Calu3 (cell line): ENCODE data around the gene GJA9. TPM values are rescaled to one million over a fixed set of nuclear protein-coding genes. Genes with fewer than 3 reads are reported as not detected.
"Not testable (repeated sequence)": the region's sequence is repeated elsewhere in the genome, so short reads cannot be mapped to it uniquely, and the experiment has no call there.

Experiments used
- BruUV-seq: library from RNA; stranded (reverse); fragments of 400-500 nt; replicated peaks from 2 replicates; lab custom pipeline; 2021; lab: Mats Ljungman, UMichigan
- CTCF ChIA-PET: fragments of 300-600 bp; sonication (Branson Sonifier 250); formaldehyde crosslinking; loops from one replicate; lab custom pipeline; 2022; ENCODE audit warnings: antibody characterized with exemption; lab: Charles Lee
- DNase-seq: peaks from one replicate; pipeline ENCODE4 v3.0.0; 2022
- H3K27ac Mint-ChIP-seq: one replicate; pipeline ENCODE4 v1.8.0; 2022; ENCODE audit warnings: mixed read lengths; ENCODE audit not compliant: unreplicated experiment
- H3K27me3 Mint-ChIP-seq: one replicate; pipeline ENCODE4 v1.8.0; 2022; ENCODE audit warnings: mixed read lengths; ENCODE audit not compliant: unreplicated experiment
- H3K36me3 Mint-ChIP-seq: one replicate; pipeline ENCODE4 v1.8.0; 2022; ENCODE audit warnings: mild to moderate bottlenecking, moderate library complexity, mixed read lengths; ENCODE audit not compliant: insufficient read depth, unreplicated experiment
- H3K4me1 Mint-ChIP-seq: one replicate; pipeline ENCODE4 v1.8.0; 2022; ENCODE audit warnings: mild to moderate bottlenecking, low read depth, mixed read lengths; ENCODE audit not compliant: unreplicated experiment
- H3K4me3 Mint-ChIP-seq: one replicate; pipeline ENCODE4 v1.8.0; 2022; ENCODE audit warnings: mild to moderate bottlenecking, low read depth, moderate library complexity, mixed read lengths; ENCODE audit not compliant: unreplicated experiment
- H3K9me3 Mint-ChIP-seq: one replicate; pipeline ENCODE4 v1.8.0; 2022; ENCODE audit warnings: low read depth, mixed read lengths; ENCODE audit not compliant: unreplicated experiment
- intact Hi-C: fragments of 100-400 bp; cut with micrococcal nuclease; formaldehyde crosslinking; loops from one replicate; pipeline ENCODE4 v1.10.0; 2022; ENCODE audit not compliant: unreplicated experiment
- total RNA-seq: library from RNA; stranded (reverse); gene quantifications from 2 replicates; pipeline ENCODE4 v1.2.3, GENCODE V29; 2022
- TF ChIP-seq, protein P1 (sequence below): fragments of 200-600 bp; IDR thresholded peaks from one replicate; pipeline ENCODE4 v1.8.0; 2022; ENCODE audit warnings: antibody characterized with exemption; ENCODE audit not compliant: unreplicated experiment

The GJA9 gene
- total RNA-seq, 1 experiment from 2014 or later, result not detected

- no peaks in the 10 kb centered on the region for H3K36me3 Mint-ChIP-seq
- TF ChIP-seq, protein P1, sequence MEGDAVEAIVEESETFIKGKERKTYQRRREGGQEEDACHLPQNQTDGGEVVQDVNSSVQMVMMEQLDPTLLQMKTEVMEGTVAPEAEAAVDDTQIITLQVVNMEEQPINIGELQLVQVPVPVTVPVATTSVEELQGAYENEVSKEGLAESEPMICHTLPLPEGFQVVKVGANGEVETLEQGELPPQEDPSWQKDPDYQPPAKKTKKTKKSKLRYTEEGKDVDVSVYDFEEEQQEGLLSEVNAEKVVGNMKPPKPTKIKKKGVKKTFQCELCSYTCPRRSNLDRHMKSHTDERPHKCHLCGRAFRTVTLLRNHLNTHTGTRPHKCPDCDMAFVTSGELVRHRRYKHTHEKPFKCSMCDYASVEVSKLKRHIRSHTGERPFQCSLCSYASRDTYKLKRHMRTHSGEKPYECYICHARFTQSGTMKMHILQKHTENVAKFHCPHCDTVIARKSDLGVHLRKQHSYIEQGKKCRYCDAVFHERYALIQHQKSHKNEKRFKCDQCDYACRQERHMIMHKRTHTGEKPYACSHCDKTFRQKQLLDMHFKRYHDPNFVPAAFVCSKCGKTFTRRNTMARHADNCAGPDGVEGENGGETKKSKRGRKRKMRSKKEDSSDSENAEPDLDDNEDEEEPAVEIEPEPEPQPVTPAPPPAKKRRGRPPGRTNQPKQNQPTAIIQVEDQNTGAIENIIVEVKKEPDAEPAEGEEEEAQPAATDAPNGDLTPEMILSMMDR, result no peak
- H3K27ac Mint-ChIP-seq, result no peak overlapping the region
- no peaks in the 10 kb centered on the region for H3K9me3 Mint-ChIP-seq
- intact Hi-C loops, result no loop called here
- CTCF ChIA-PET, result no interaction called here
- H3K27me3 Mint-ChIP-seq, result no peaks in the 10 kb centered on the region
- H3K4me3 Mint-ChIP-seq, result no peak overlapping the region
- no TSS peak for BruUV-seq
- no peaks in the 10 kb centered on the region for H3K4me1 Mint-ChIP-seq
- DNase-seq, result no peak
Measured at GRCh38 chr1:38917772-38918171, 36.4 kb upstream of the GJA9 start.

- Mint-ChIP-seq H3K27ac (no peak overlapping the region), H3K27me3 (no peaks in the 10 kb centered on the region), H3K36me3 (no peaks in the 10 kb centered on the region), H3K9me3 (no peaks in the 10 kb centered on the region), H3K4me1 (no peaks in the 10 kb centered on the region), H3K4me3 (no peak overlapping the region)
- CTCF ChIA-PET, result no interaction called here
- TF ChIP-seq, protein P1, result no peak
- intact Hi-C loops, result no loop called here
- no peak for DNase-seq
- BruUV-seq, result no TSS peak
Measured at GRCh38 chr1:38917337-38917736, 36.0 kb upstream of the GJA9 start.

DNA sequence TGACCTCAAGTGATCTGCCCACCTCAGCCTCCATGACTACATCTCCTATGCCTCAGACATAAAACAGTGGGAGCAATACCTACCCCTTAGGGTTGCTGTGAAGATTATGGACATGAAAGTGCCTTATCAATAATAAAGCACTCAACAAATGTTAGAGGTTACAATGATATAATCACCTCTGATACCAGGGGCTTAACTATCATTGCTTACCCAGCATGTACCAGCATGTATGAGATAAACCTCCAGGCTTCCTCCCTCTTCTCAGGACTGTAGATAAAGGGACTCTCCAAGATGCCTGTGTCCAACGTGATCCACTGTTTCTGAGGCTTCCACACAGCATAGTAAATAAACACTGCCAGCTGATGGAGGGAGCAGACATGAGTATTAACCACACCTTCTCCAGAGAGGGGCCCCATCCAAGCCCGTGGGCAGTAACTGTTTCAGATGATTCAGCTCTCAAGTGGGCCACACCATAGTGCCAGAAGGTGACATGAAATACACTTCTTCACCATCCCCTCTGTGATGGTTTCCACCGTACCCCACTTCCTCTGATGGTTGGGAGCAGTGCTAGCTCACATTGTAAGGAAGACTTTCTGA, 34.1 kb upstream of the GJA9 start:
- intact Hi-C loops, result no loop called here
- Mint-ChIP-seq H3K9me3 (no peaks in the 10 kb centered on the region), H3K27me3 (no peaks in the 10 kb centered on the region), H3K4me3 (no peak overlapping the region), H3K27ac (no peak overlapping the region), H3K4me1 (no peaks in the 10 kb centered on the region), H3K36me3 (no peaks in the 10 kb centered on the region)
- no peak for DNase-seq
- no TSS peak for BruUV-seq
- TF ChIP-seq, protein P1, result no peak
- CTCF ChIA-PET, result no interaction called here

DNA sequence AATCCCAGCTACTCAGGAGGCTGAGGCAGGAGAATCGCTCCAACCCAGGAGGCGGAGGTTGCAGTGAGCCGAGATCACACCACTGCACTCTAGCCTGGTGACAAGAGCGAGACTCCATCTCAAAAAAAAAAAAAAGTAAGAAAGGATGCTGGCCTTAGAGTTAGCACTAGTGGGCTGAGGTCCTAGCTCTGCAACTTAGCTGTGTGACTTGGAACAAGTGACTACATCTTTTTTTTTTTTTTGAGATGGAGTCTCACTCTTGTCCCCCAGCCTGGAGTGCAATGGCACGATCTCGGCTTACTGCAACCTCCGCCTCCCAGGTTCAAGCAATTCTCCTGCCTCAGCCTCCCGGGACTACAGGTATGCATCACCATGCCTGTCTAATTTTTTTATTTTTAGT, 33.5 kb upstream of the GJA9 start:
- H3K4me1 Mint-ChIP-seq, H3K9me3 Mint-ChIP-seq, H3K27ac Mint-ChIP-seq, H3K4me3 Mint-ChIP-seq, BruUV-seq, intact Hi-C loops, H3K36me3 Mint-ChIP-seq, CTCF ChIA-PET, DNase-seq, H3K27me3 Mint-ChIP-seq: not testable (repeated sequence)

- intact Hi-C loops, result no loop called here
- Mint-ChIP-seq H3K4me3 (no peak overlapping the region), H3K27ac (no peak overlapping the region), H3K27me3 (no peaks in the 10 kb centered on the region), H3K4me1 (no peaks in the 10 kb centered on the region), H3K9me3 (no peaks in the 10 kb centered on the region), H3K36me3 (no peaks in the 10 kb centered on the region)
- CTCF ChIA-PET, result no interaction called here
- BruUV-seq, result no TSS peak
- TF ChIP-seq, protein P1, result no peak
- no peak for DNase-seq
Measured at GRCh38 chr1:38908821-38909220, 27.4 kb upstream of the GJA9 start.
